ENCODE measurements around the gene SDK2.

Gene SDK2

DNA sequence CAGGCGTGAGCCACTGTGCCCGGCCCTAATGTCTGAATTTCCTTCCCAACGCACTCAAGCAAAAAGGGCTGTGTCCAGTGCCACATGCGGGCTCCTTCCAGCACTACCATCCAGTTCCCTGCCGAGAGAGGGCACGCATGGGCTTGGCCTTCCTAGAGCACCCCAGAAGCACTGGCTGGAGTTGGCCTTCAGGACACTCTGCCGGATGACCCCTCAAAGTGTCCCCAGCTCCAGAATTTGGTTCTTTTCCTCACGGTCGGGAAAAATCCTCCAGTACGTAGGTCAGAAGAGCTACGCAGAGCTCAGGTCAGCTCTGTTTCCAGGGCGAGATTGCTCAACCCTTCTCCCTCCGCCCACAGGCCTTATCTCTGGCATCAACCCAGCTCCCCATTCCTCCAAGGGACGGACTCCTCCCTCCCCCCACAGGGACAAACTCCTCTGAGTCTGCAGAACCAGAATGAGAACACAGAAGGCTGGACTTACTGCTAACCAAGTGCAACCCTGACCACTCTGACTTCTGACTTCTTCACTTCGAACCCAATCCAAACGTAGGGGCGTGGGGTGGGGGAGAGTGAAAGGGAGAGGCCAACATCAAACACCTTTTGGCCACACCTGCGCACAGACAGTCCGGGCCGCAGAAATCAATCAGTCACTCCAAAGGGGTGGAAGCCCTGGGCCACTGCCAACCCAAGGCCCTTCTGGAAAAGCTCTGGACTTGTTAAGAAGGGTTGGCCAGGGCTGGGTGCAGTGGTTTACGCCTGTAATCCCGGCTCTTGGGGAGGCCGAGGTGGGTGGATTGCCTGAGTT, 336.0 kb downstream of the SDK2 start (continued):
- no peak for TF ChIP-seq ZNF785 (tag by site-specific recombination; IDR thresholded peaks at IDR 0.05)
- TF ChIP-seq ZNF830 (tag by site-specific recombination; IDR thresholded peaks at IDR 0.05; ENCODE audit: low read depth) = no peak
- no peak for TF ChIP-seq ZNF585B (tag by site-specific recombination; IDR thresholded peaks at IDR 0.05)
- no peak for TF ChIP-seq ZNF747 (tag by site-specific recombination; IDR thresholded peaks at IDR 0.05)
- TF ChIP-seq TCF7L2 (IDR thresholded peaks at IDR 0.05; ENCODE audit: borderline replicate concordance, low read depth, low read length) = no peak
- peak; percentile 48; the same call in 1 of the 2 replicates for TF ChIP-seq ZFP69B (tag by site-specific recombination; IDR thresholded peaks at IDR 0.05)
- no peak for TF ChIP-seq ZNF701 (tag by site-specific recombination; IDR thresholded peaks at IDR 0.05)
- TF ChIP-seq ZNF26 (tag by site-specific recombination; IDR thresholded peaks at IDR 0.05) = no peak
- no peak for TF ChIP-seq ZNF677 (tag by site-specific recombination; IDR thresholded peaks at IDR 0.05)
- no peak for TF ChIP-seq ZSCAN5A (tag by site-specific recombination; IDR thresholded peaks at IDR 0.05)
- TF ChIP-seq KLF1 (tag by site-specific recombination; IDR thresholded peaks at IDR 0.05) = peak; percentile 87
- TF ChIP-seq HOXD13 (CRISPR knock-in tag; IDR thresholded peaks at IDR 0.05; ENCODE audit: borderline replicate concordance) = no peak
- TF ChIP-seq ZNF48 (tag by site-specific recombination; IDR thresholded peaks at IDR 0.05) = no peak
- no peak for TF ChIP-seq ZNF112 (tag by site-specific recombination; IDR thresholded peaks at IDR 0.05)
- TF ChIP-seq ZNF174 (tag by site-specific recombination; IDR thresholded peaks at IDR 0.05) = no peak
- no peak for TF ChIP-seq GLI2 (tag by site-specific recombination; IDR thresholded peaks at IDR 0.05; ENCODE audit: borderline replicate concordance, low read depth)
- TF ChIP-seq ZNF37A (tag by site-specific recombination; IDR thresholded peaks at IDR 0.05) = no peak
- no peak for TF ChIP-seq ZNF837 (tag by site-specific recombination; IDR thresholded peaks at IDR 0.05)
- no peak for TF ChIP-seq REPIN1 (tag by site-specific recombination; IDR thresholded peaks at IDR 0.05; ENCODE audit: low read depth)
- no peak for TF ChIP-seq ZNF214 (tag by site-specific recombination; IDR thresholded peaks at IDR 0.05; ENCODE audit: borderline replicate concordance)
- TF ChIP-seq OVOL3 (tag by site-specific recombination; IDR thresholded peaks at IDR 0.05) = no peak
- TF ChIP-seq, protein P1, sequence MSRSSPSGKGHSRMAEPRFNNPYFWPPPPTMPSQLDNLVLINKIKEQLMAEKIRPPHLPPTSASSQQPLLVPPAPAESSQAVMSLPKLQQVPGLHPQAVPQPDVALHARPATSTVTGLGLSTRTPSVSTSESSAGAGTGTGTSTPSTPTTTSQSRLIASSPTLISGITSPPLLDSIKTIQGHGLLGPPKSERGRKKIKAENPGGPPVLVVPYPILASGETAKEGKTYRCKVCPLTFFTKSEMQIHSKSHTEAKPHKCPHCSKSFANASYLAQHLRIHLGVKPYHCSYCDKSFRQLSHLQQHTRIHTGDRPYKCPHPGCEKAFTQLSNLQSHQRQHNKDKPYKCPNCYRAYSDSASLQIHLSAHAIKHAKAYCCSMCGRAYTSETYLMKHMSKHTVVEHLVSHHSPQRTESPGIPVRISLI (tag by site-specific recombination; IDR thresholded peaks at IDR 0.05) = no peak
- TF ChIP-seq ZNF629 (tag by site-specific recombination; IDR thresholded peaks at IDR 0.05) = peak; percentile 59
- TF ChIP-seq ZNF558 (tag by site-specific recombination; IDR thresholded peaks at IDR 0.05) = no peak
- TF ChIP-seq ZNF140 (tag by site-specific recombination; IDR thresholded peaks at IDR 0.05) = no peak
- TF ChIP-seq ZNF366 (tag by site-specific recombination; conservative IDR thresholded peaks at IDR 0.05) = peak; percentile 67; the same call in 1 of the 2 replicates
- TF ChIP-seq, protein P2, sequence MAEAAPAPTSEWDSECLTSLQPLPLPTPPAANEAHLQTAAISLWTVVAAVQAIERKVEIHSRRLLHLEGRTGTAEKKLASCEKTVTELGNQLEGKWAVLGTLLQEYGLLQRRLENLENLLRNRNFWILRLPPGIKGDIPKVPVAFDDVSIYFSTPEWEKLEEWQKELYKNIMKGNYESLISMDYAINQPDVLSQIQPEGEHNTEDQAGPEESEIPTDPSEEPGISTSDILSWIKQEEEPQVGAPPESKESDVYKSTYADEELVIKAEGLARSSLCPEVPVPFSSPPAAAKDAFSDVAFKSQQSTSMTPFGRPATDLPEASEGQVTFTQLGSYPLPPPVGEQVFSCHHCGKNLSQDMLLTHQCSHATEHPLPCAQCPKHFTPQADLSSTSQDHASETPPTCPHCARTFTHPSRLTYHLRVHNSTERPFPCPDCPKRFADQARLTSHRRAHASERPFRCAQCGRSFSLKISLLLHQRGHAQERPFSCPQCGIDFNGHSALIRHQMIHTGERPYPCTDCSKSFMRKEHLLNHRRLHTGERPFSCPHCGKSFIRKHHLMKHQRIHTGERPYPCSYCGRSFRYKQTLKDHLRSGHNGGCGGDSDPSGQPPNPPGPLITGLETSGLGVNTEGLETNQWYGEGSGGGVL (tag by site-specific recombination; IDR thresholded peaks at IDR 0.05) = peak; percentile 74
- no peak for TF ChIP-seq ZNF560 (tag by site-specific recombination; IDR thresholded peaks at IDR 0.05; ENCODE audit: borderline replicate concordance)
- TF ChIP-seq ZBTB8A (tag by site-specific recombination; IDR thresholded peaks at IDR 0.05) = peak; percentile 44; the same call in 1 of the 2 replicates
- TF ChIP-seq SCRT2 (tag by site-specific recombination; IDR thresholded peaks at IDR 0.05) = no peak
- TF ChIP-seq ZSCAN16 (tag by site-specific recombination; IDR thresholded peaks at IDR 0.05) = no peak
- TF ChIP-seq, protein P3, sequence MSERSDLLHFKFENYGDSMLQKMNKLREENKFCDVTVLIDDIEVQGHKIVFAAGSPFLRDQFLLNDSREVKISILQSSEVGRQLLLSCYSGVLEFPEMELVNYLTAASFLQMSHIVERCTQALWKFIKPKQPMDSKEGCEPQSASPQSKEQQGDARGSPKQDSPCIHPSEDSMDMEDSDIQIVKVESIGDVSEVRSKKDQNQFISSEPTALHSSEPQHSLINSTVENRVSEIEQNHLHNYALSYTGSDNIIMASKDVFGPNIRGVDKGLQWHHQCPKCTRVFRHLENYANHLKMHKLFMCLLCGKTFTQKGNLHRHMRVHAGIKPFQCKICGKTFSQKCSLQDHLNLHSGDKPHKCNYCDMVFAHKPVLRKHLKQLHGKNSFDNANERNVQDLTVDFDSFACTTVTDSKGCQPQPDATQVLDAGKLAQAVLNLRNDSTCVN (tag by site-specific recombination; optimal IDR thresholded peaks at IDR 0.05) = no peak
- TF ChIP-seq ZNF626 (tag by site-specific recombination; IDR thresholded peaks at IDR 0.05) = no peak
- TF ChIP-seq ZNF223 (tag by site-specific recombination; IDR thresholded peaks at IDR 0.05) = no peak
- no peak for TF ChIP-seq ZNF510 (tag by site-specific recombination; IDR thresholded peaks at IDR 0.05; ENCODE audit: insufficient replicate concordance)
